ENCODE results near the gene PGC. TPM values are rescaled to one million over a fixed set of nuclear protein-coding genes. Genes with fewer than 3 reads are reported as not detected.

PGC gene
- total RNA-seq, 1 experiment from 2014 or later = not detected

GRCh38 chr6:41717392-41717736 is 29.8 kb downstream of the PGC start:
- Mint-ChIP-seq H3K27ac (no peak overlapping the region), H3K36me3 (ENCODE audit: insufficient read depth in 1 of 3, low read depth in 3 of 3) (no peaks in the 10 kb centered on the region), H3K4me1 (peaks cover 0 to 10% of the 10 kb centered on the region in 2 experiments; a peak in 3 of 4 replicates), H3K4me3 (no peak overlapping the region), H3K9me3 (no peaks in the 10 kb centered on the region), H3K27me3 (ENCODE audit: low read depth) (no peaks in the 10 kb centered on the region)
- Histone ChIP-seq H3K23me2 (ENCODE audit: insufficient read length, low read depth, low read length, poor library complexity, severe bottlenecking) (no peaks in the 10 kb centered on the region), H3K14ac (ENCODE audit: insufficient read depth, low read length) (no peak overlapping the region), H3K4ac (ENCODE audit: low read depth, low read length) (no peak overlapping the region), H3K79me1 (ENCODE audit: insufficient read depth, low read depth, low read length, poor library complexity, severe bottlenecking) (no peaks in the 10 kb centered on the region), H2BK20ac (ENCODE audit: low read depth, low read length, poor library complexity, severe bottlenecking) (no peak overlapping the region), H4K5ac (ENCODE audit: insufficient read length, low read depth, low read length) (no peak overlapping the region), H4K91ac (ENCODE audit: insufficient read length, low read depth, low read length) (no peak overlapping the region), H4K8ac (replicated peaks; ENCODE audit: insufficient read length, low read depth, low read length) (no peak overlapping the region), H3K9me3 (ENCODE audit: control insufficient read depth, low read depth, low read length) (no peaks in the 10 kb centered on the region), H2BK5ac (ENCODE audit: insufficient read length, low read length) (no peak overlapping the region), H3K27me3 (ENCODE audit: insufficient read depth, low read length) (no peaks in the 10 kb centered on the region), H3K4me1 (ENCODE audit: insufficient read depth, low read length) (no peaks in the 10 kb centered on the region), H3K18ac (ENCODE audit: insufficient read length, low read depth, low read length) (no peak overlapping the region), H2BK12ac (ENCODE audit: insufficient read length, low read depth, low read length) (no peak overlapping the region), H2BK15ac (ENCODE audit: low read depth, low read length) (no peak overlapping the region), H3K27ac (ENCODE audit: insufficient read length, low read depth, low read length) (no peak overlapping the region), H3K23ac (ENCODE audit: insufficient read length, low read depth, low read length) (no peak overlapping the region), H3K56ac (ENCODE audit: insufficient read length, low read depth, low read length) (no peak overlapping the region), H4K20me1 (ENCODE audit: control insufficient read depth, insufficient read depth, insufficient read length) (peaks cover 2% of the 10 kb centered on the region), H3T11ph (ENCODE audit: low read length) (no peak overlapping the region), H2AK5ac (ENCODE audit: insufficient read length, low read length) (no peak overlapping the region), H3K79me2 (ENCODE audit: insufficient read depth, low read length) (no peaks in the 10 kb centered on the region; the same call in 1 of the 2 replicates), H2BK120ac (ENCODE audit: low read depth, low read length, poor library complexity, severe bottlenecking) (no peak overlapping the region), H3K9ac (ENCODE audit: extremely low read depth, insufficient read length, low read length) (no peak overlapping the region), H2AFZ (ENCODE audit: low read length) (no peak overlapping the region), H3K4me2 (ENCODE audit: insufficient read depth, insufficient read length, low read length) (no peak overlapping the region)
- DNase-seq = no peak
- no CpG with 5 or more reads among the region's 1 CpG for whole genome bisulfite sequencing (ENCODE audit: extremely low coverage, insufficient read length, low lambda C conversion rate)
- TF ChIP-seq CTCF (conservative IDR thresholded peaks at IDR 0.05) = no peak

All from H9 (cell line).